ENCODE measurements around the gene TSPOAP1. TPM values are rescaled to one million over a fixed set of nuclear protein-coding genes. Genes with fewer than 3 reads are reported as not detected.

TSPOAP1 gene
- polyA plus RNA-seq, 2 of the 4 experiments (the other 2 are of a cell fraction): not detected

DNA sequence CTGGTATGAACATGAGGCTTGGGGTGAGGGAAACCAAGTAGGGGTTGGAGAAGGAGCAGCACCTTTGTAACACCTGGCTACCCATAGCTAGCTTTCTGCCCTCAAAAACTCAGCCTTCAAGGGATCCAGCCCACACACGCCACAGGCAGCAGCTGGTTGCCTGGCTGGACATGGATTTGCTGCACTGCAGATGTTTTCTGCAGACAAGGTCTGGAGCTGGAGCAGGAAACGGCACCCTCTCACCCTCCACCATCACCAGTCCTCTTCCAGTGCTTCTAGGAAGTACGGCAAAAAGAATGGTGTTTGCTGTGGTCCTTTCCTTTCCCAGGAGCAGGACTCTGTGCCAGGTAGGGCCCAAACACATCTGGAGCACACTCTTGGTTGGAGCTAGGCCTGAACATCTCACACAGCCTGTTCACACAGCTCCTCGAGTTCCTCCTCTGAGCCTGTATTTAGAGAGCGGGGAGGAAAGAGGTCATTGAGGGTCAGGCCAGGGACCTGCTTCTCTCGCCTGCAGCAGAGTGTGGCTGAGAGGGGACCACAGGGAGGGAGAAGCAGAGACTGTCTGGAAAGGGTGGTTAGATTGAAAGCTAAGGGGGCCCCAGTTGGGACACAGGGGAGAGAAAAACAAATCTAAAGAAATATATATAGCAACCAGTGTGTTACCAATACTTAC lies 26.1 kb upstream of the TSPOAP1 start:
- H3K4me2 ChIP-seq: no peak overlapping the region
- H3K4me3 ChIP-seq: no peak overlapping the region
- DNase-seq (ENCODE audit: low read depth in 1 of 2, low spot score in 1 of 2) (no peak), ATAC-seq (no peak), FAIRE-seq (no peak)
- TF ChIP-seq, protein P1, sequence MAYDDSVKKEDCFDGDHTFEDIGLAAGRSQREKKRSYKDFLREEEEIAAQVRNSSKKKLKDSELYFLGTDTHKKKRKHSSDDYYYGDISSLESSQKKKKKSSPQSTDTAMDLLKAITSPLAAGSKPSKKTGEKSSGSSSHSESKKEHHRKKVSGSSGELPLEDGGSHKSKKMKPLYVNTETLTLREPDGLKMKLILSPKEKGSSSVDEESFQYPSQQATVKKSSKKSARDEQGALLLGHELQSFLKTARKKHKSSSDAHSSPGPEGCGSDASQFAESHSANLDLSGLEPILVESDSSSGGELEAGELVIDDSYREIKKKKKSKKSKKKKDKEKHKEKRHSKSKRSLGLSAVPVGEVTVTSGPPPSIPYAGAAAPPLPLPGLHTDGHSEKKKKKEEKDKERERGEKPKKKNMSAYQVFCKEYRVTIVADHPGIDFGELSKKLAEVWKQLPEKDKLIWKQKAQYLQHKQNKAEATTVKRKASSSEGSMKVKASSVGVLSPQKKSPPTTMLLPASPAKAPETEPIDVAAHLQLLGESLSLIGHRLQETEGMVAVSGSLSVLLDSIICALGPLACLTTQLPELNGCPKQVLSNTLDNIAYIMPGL (CRISPR knock-in tag; IDR thresholded peaks at IDR 0.05; ENCODE audit: borderline replicate concordance): no peak
- no peak for TF ChIP-seq SREBF2 (IDR thresholded peaks at IDR 0.05)
- TF ChIP-seq FOSL2 (IDR thresholded peaks at IDR 0.05): no peak
- no peak for TF ChIP-seq FOSL2 (CRISPR knock-in tag; IDR thresholded peaks at IDR 0.05)
- no peak for TF ChIP-seq ZFP36 (IDR thresholded peaks at IDR 0.05; ENCODE audit: borderline replicate concordance, partially characterized antibody)
- TF ChIP-seq GATA3 (IDR thresholded peaks at IDR 0.05; ENCODE audit: borderline replicate concordance): no peak
- TF ChIP-seq CHD2 (IDR thresholded peaks at IDR 0.05; ENCODE audit: low read length, partially characterized antibody): no peak
- no peak for TF ChIP-seq CBX2 (IDR thresholded peaks at IDR 0.05; ENCODE audit: borderline replicate concordance, low read depth)
- TF ChIP-seq HOXB13 (CRISPR knock-in tag; IDR thresholded peaks at IDR 0.05; ENCODE audit: low read depth): no peak
- no peak for TF ChIP-seq EP300 (IDR thresholded peaks at IDR 0.05)
- TF ChIP-seq CBX8 (IDR thresholded peaks at IDR 0.05): no peak
- no peak for TF ChIP-seq HEYL (CRISPR knock-in tag; IDR thresholded peaks at IDR 0.05)
- no peak for TF ChIP-seq HDAC2 (IDR thresholded peaks at IDR 0.05)
- no peak for TF ChIP-seq MAFK (IDR thresholded peaks at IDR 0.05; ENCODE audit: partially characterized antibody)
- TF ChIP-seq, protein P2, sequence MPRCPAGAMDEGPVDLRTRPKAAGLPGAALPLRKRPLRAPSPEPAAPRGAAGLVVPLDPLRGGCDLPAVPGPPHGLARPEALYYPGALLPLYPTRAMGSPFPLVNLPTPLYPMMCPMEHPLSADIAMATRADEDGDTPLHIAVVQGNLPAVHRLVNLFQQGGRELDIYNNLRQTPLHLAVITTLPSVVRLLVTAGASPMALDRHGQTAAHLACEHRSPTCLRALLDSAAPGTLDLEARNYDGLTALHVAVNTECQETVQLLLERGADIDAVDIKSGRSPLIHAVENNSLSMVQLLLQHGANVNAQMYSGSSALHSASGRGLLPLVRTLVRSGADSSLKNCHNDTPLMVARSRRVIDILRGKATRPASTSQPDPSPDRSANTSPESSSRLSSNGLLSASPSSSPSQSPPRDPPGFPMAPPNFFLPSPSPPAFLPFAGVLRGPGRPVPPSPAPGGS (IDR thresholded peaks at IDR 0.05): no peak
- no peak for TF ChIP-seq TFCP2L1 (CRISPR knock-in tag; IDR thresholded peaks at IDR 0.05)
- no peaks in the 10 kb centered on the region for H3K9me3 ChIP-seq
- H3K4me1 ChIP-seq: peaks cover 9% of the 10 kb centered on the region; the same call in 2 of the 3 replicates
- POLR2A ChIA-PET: interaction anchor here (1.2 kb wide), 1 partner anchor 10 kb away, joined by 3 read pairs; no protein-coding TSS in a partner anchor
- WGBS (ENCODE audit: missing lambda C conversion rate): 80% methylated on average over 6 of the region's 6 CpGs
- no peak overlapping the region for H3K27ac ChIP-seq
- CTCF ChIA-PET: interaction anchor here (1.0 to 4.5 kb wide), 9 partner anchors 8 to 93 kb away, joined by 3 to 34 read pairs (median 4); partner anchors contain the start of gene RNF43

DNA sequence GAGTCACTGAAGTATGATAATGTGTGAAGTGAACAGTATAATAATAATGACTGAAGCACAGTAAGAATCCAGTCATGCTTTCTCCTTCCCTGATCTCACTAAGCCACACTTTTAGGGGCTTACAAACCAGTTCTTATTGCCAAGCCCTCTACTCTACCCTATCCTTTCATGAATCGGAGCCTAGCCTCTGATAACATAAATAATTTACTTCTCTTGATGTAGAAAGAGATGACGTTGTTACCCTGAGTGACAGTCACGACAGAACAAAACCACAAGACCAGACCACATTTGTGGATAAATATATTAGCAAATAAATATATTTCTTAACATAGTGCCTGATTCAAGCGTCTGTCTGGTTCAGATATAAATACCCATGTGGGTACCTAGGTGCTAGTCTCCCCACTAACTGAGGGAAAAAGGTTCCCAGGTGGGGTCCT lies 24.8 kb upstream of the TSPOAP1 start:
- H3K27ac ChIP-seq: peak overlapping the region; percentile 88 to 92; a peak in 4 of 6 replicates
- ATAC-seq (no peak), FAIRE-seq (no peak), DNase-seq (ENCODE audit: low read depth in 1 of 2, low spot score in 1 of 2) (no peak)
- H3K4me2 ChIP-seq: peak overlapping the region; percentile 76
- no peak for TF ChIP-seq ZC3H11A (IDR thresholded peaks at IDR 0.05)
- no peak for TF ChIP-seq ZSCAN20 (CRISPR knock-in tag; IDR thresholded peaks at IDR 0.05)
- TF ChIP-seq CBX8 (IDR thresholded peaks at IDR 0.05): no peak
- TF ChIP-seq CHD2 (IDR thresholded peaks at IDR 0.05; ENCODE audit: low read length, partially characterized antibody): no peak
- no peak for TF ChIP-seq MAFK (IDR thresholded peaks at IDR 0.05; ENCODE audit: partially characterized antibody)
- no peak for TF ChIP-seq ZFP36 (IDR thresholded peaks at IDR 0.05; ENCODE audit: borderline replicate concordance, partially characterized antibody)
- no peak for TF ChIP-seq EP300 (IDR thresholded peaks at IDR 0.05)
- TF ChIP-seq PHF8 (IDR thresholded peaks at IDR 0.05; ENCODE audit: borderline replicate concordance, low read depth): no peak
- no peak for TF ChIP-seq RFX5 (IDR thresholded peaks at IDR 0.05)
- no peak for TF ChIP-seq HOXB5 (CRISPR knock-in tag; IDR thresholded peaks at IDR 0.05)
- TF ChIP-seq CHD4 (IDR thresholded peaks at IDR 0.05; ENCODE audit: borderline replicate concordance): no peak
- TF ChIP-seq, protein P3, sequence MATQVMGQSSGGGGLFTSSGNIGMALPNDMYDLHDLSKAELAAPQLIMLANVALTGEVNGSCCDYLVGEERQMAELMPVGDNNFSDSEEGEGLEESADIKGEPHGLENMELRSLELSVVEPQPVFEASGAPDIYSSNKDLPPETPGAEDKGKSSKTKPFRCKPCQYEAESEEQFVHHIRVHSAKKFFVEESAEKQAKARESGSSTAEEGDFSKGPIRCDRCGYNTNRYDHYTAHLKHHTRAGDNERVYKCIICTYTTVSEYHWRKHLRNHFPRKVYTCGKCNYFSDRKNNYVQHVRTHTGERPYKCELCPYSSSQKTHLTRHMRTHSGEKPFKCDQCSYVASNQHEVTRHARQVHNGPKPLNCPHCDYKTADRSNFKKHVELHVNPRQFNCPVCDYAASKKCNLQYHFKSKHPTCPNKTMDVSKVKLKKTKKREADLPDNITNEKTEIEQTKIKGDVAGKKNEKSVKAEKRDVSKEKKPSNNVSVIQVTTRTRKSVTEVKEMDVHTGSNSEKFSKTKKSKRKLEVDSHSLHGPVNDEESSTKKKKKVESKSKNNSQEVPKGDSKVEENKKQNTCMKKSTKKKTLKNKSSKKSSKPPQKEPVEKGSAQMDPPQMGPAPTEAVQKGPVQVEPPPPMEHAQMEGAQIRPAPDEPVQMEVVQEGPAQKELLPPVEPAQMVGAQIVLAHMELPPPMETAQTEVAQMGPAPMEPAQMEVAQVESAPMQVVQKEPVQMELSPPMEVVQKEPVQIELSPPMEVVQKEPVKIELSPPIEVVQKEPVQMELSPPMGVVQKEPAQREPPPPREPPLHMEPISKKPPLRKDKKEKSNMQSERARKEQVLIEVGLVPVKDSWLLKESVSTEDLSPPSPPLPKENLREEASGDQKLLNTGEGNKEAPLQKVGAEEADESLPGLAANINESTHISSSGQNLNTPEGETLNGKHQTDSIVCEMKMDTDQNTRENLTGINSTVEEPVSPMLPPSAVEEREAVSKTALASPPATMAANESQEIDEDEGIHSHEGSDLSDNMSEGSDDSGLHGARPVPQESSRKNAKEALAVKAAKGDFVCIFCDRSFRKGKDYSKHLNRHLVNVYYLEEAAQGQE (IDR thresholded peaks at IDR 0.05): no peak
- TF ChIP-seq, protein P4, sequence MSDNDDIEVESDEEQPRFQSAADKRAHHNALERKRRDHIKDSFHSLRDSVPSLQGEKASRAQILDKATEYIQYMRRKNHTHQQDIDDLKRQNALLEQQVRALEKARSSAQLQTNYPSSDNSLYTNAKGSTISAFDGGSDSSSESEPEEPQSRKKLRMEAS (IDR thresholded peaks at IDR 0.05): no peak
- no peak for TF ChIP-seq RNF2 (IDR thresholded peaks at IDR 0.05; ENCODE audit: borderline replicate concordance, low read depth)
- TF ChIP-seq MYC (IDR thresholded peaks at IDR 0.05; ENCODE audit: borderline replicate concordance, low read length): no peak
- TF ChIP-seq, protein P5, sequence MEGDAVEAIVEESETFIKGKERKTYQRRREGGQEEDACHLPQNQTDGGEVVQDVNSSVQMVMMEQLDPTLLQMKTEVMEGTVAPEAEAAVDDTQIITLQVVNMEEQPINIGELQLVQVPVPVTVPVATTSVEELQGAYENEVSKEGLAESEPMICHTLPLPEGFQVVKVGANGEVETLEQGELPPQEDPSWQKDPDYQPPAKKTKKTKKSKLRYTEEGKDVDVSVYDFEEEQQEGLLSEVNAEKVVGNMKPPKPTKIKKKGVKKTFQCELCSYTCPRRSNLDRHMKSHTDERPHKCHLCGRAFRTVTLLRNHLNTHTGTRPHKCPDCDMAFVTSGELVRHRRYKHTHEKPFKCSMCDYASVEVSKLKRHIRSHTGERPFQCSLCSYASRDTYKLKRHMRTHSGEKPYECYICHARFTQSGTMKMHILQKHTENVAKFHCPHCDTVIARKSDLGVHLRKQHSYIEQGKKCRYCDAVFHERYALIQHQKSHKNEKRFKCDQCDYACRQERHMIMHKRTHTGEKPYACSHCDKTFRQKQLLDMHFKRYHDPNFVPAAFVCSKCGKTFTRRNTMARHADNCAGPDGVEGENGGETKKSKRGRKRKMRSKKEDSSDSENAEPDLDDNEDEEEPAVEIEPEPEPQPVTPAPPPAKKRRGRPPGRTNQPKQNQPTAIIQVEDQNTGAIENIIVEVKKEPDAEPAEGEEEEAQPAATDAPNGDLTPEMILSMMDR (IDR thresholded peaks at IDR 0.05): no peak
- no peak for TF ChIP-seq ESRRA (IDR thresholded peaks at IDR 0.05; ENCODE audit: borderline replicate concordance, low read length)
- no peak for TF ChIP-seq HEYL (CRISPR knock-in tag; IDR thresholded peaks at IDR 0.05)
- ChIA-PET CTCF (interaction anchor here (0.8 to 4.5 kb wide), 9 partner anchors 10 to 151 kb away, joined by 3 to 34 read pairs (median 8); partner anchors contain the start of gene RNF43), POLR2A (interaction anchor here (1.9 to 3.3 kb wide), 2 partner anchors 29 to 63 kb away, joined by 17 to 87 read pairs; partner anchors contain the start of gene RNF43)
- WGBS (ENCODE audit: missing lambda C conversion rate): 93% methylated on average over 4 of the region's 4 CpGs
- H3K4me1 ChIP-seq: peaks cover 9% of the 10 kb centered on the region; the same call in 2 of the 3 replicates
- H3K9me3 ChIP-seq: no peaks in the 10 kb centered on the region
- no peak overlapping the region for H3K4me3 ChIP-seq
